BLaER1 treated with 17β-estradiol and CSF1 and Interleukin-3, amounts not matched to agents 10 nM and 100 nM (cell line): ENCODE data around the gene GPATCH4.
A peak's percentile ranks its signal among the peaks of the same experiment; 100 is the strongest.

Experiments
- H3K27ac ChIP-seq, 11 experiments: shearing (Covaris generic); formaldehyde crosslinking; 2 replicates each; pipeline ENCODE4 v1.8.1; 2022
- H3K27me3 ChIP-seq, 11 experiments: shearing (Covaris generic); formaldehyde crosslinking; 2 replicates each; pipeline ENCODE4 v1.8.1; 2022
- H3K36me3 ChIP-seq, 11 experiments: shearing (Covaris generic); formaldehyde crosslinking; 2 replicates each; pipeline ENCODE4 v1.8.1; 2022
- H3K4me1 ChIP-seq, 10 experiments: shearing (Covaris generic); formaldehyde crosslinking; 2 replicates each; pipeline ENCODE4 v1.8.1; 2022
- H3K4me2 ChIP-seq, 11 experiments: shearing (Covaris generic); formaldehyde crosslinking; 2 replicates each; pipeline ENCODE4 v1.8.1; 2022
- H3K4me3 ChIP-seq, 10 experiments: shearing (Covaris generic); formaldehyde crosslinking; 2 replicates each; pipeline ENCODE4 v1.8.1; 2022
- H3K9ac ChIP-seq, 11 experiments: shearing (Covaris generic); formaldehyde crosslinking; 2 replicates each; pipeline ENCODE4 v1.8.1; 2022
- H3K9me3 ChIP-seq, 11 experiments: shearing (Covaris generic); formaldehyde crosslinking; replicated peaks in 1 of 11; 2 replicates each; pipeline ENCODE4 v1.8.1; 2022
- H4K20me1 ChIP-seq, 11 experiments: shearing (Covaris generic); formaldehyde crosslinking; 2 replicates each; pipeline ENCODE4 v1.8.1; 2022
- Cebpa-rat ChIP-seq, 11 experiments: shearing (Covaris generic); IDR thresholded peaks; 2 replicates each; pipeline ENCODE4 v1.8.1; 2022

Gene GPATCH4

GRCh38 chr1:156571261-156571852 is 29.9 kb downstream of the GPATCH4 start:
- TF ChIP-seq Cebpa-rat (IDR thresholded peaks at IDR 0.05), result no peak
- Histone ChIP-seq H3K4me3 (peak overlapping the region; percentile 46 to 85 (median 72)), H3K36me3 (peaks cover 0 to 39% (median 31%) of the 10 kb centered on the region in 11 experiments; a peak in 19 of 22 replicates), H4K20me1 (no peaks in the 10 kb centered on the region), H3K4me1 (peaks cover 25 to 37% (median 31%) of the 10 kb centered on the region in 10 experiments), H3K27me3 (no peaks in the 10 kb centered on the region), H3K9me3 (no peaks in the 10 kb centered on the region), H3K4me2 (peak overlapping the region; percentile 89 to 99 (median 95)), H3K27ac (peak overlapping the region in 10 of 11 experiments; percentile 24 to 84 (median 70); a peak in 16 of 22 replicates), H3K9ac (peak overlapping the region; percentile 57 to 86 (median 79); a peak in 20 of 22 replicates)

GRCh38 chr1:156566436-156566835 is 34.8 kb downstream of the GPATCH4 start:
- Histone ChIP-seq H3K4me3 (no peak overlapping the region), H3K9me3 (peaks cover 0 to 5% (median 0%) of the 10 kb centered on the region in 11 experiments; a peak in 1 of 22 replicates), H4K20me1 (no peaks in the 10 kb centered on the region), H3K9ac (no peak overlapping the region), H3K36me3 (peaks cover 0 to 89% (median 80%) of the 10 kb centered on the region in 11 experiments; a peak in 21 of 22 replicates), H3K4me2 (peak overlapping the region in 1 of 11 experiments; percentile 43; a peak in 1 of 22 replicates), H3K27ac (no peak overlapping the region), H3K4me1 (peaks cover 10 to 31% (median 18%) of the 10 kb centered on the region in 10 experiments), H3K27me3 (no peaks in the 10 kb centered on the region)
- TF ChIP-seq Cebpa-rat (IDR thresholded peaks at IDR 0.05), result no peak

GRCh38 chr1:156565519-156565918 is 35.8 kb downstream of the GPATCH4 start:
- Histone ChIP-seq H3K9ac (no peak overlapping the region), H4K20me1 (no peaks in the 10 kb centered on the region), H3K27me3 (no peaks in the 10 kb centered on the region), H3K36me3 (peaks cover 0 to 97% (median 88%) of the 10 kb centered on the region in 11 experiments; a peak in 21 of 22 replicates), H3K4me2 (no peak overlapping the region; a peak in 1 of 22 replicates), H3K4me1 (peaks cover 1 to 31% (median 10%) of the 10 kb centered on the region in 10 experiments; a peak in 19 of 20 replicates), H3K27ac (no peak overlapping the region), H3K4me3 (no peak overlapping the region), H3K9me3 (peaks cover 0 to 5% (median 0%) of the 10 kb centered on the region in 11 experiments; a peak in 1 of 22 replicates)
- TF ChIP-seq Cebpa-rat (IDR thresholded peaks at IDR 0.05), result no peak

GRCh38 chr1:156560585-156561163 is 40.6 kb downstream of the GPATCH4 start:
- TF ChIP-seq Cebpa-rat (IDR thresholded peaks at IDR 0.05), result no peak
- Histone ChIP-seq H3K4me2 (peak overlapping the region in 5 of 11 experiments; percentile 1 to 50 (median 31); a peak in 6 of 22 replicates), H3K27ac (peak overlapping the region in 3 of 11 experiments; percentile 2 to 29 (median 12); a peak in 4 of 22 replicates), H3K9ac (no peak overlapping the region; a peak in 1 of 22 replicates), H3K27me3 (no peaks in the 10 kb centered on the region), H3K4me1 (peaks cover 20 to 39% (median 25%) of the 10 kb centered on the region in 10 experiments), H4K20me1 (no peaks in the 10 kb centered on the region), H3K4me3 (no peak overlapping the region), H3K9me3 (peaks cover 0 to 5% (median 0%) of the 10 kb centered on the region in 11 experiments; a peak in 1 of 22 replicates), H3K36me3 (peaks cover 0 to 80% (median 77%) of the 10 kb centered on the region in 11 experiments; a peak in 20 of 22 replicates)

- peak overlapping the region in 9 of 11 experiments; percentile 16 to 59 (median 32); a peak in 13 of 22 replicates for H3K4me2 ChIP-seq
- peaks cover 0 to 80% (median 76%) of the 10 kb centered on the region in 11 experiments; a peak in 20 of 22 replicates for H3K36me3 ChIP-seq
- peaks cover 0 to 5% (median 0%) of the 10 kb centered on the region in 11 experiments; a peak in 1 of 22 replicates for H3K9me3 ChIP-seq
- no peaks in the 10 kb centered on the region for H3K27me3 ChIP-seq
- H3K4me3 ChIP-seq, result no peak overlapping the region
- TF ChIP-seq Cebpa-rat (IDR thresholded peaks at IDR 0.05), result no peak
- H3K9ac ChIP-seq, result 0 out of 22 replicates have a peak overlapping the region, but pooled peaks of 2 of the 11 experiments have one; percentile 4 to 41
- peaks cover 26 to 44% (median 33%) of the 10 kb centered on the region in 10 experiments for H3K4me1 ChIP-seq
- no peaks in the 10 kb centered on the region for H4K20me1 ChIP-seq
- peak overlapping the region in 6 of 11 experiments; percentile 1 to 49 (median 40); a peak in 8 of 22 replicates for H3K27ac ChIP-seq
Measured at GRCh38 chr1:156559797-156560385, 41.4 kb downstream of the GPATCH4 start.

GRCh38 chr1:156559086-156559796 is 42.0 kb downstream of the GPATCH4 start:
- peak overlapping the region in 8 of 11 experiments; percentile 1 to 49 (median 37); a peak in 10 of 22 replicates for H3K27ac ChIP-seq
- peak overlapping the region in 2 of 11 experiments; percentile 4 to 41; a peak in 1 of 22 replicates for H3K9ac ChIP-seq
- peaks cover 32 to 50% (median 39%) of the 10 kb centered on the region in 10 experiments for H3K4me1 ChIP-seq
- no peaks in the 10 kb centered on the region for H3K27me3 ChIP-seq
- no peak overlapping the region for H3K4me3 ChIP-seq
- H3K4me2 ChIP-seq, result peak overlapping the region in 10 of 11 experiments; percentile 16 to 59 (median 35); a peak in 16 of 22 replicates
- peaks cover 0 to 5% (median 0%) of the 10 kb centered on the region in 11 experiments; a peak in 1 of 22 replicates for H3K9me3 ChIP-seq
- no peaks in the 10 kb centered on the region for H4K20me1 ChIP-seq
- TF ChIP-seq Cebpa-rat (IDR thresholded peaks at IDR 0.05), result no peak
- peaks cover 0 to 80% (median 74%) of the 10 kb centered on the region in 11 experiments; a peak in 20 of 22 replicates for H3K36me3 ChIP-seq

GRCh38 chr1:156556354-156556753 is 44.9 kb downstream of the GPATCH4 start:
- Histone ChIP-seq H3K36me3 (peaks cover 0 to 64% (median 58%) of the 10 kb centered on the region in 11 experiments; a peak in 18 of 22 replicates), H3K27ac (peak overlapping the region in 5 of 11 experiments; percentile 4 to 94 (median 93); a peak in 6 of 22 replicates), H4K20me1 (no peaks in the 10 kb centered on the region), H3K4me2 (peak overlapping the region in 10 of 11 experiments; percentile 3 to 87 (median 24); a peak in 11 of 22 replicates), H3K27me3 (no peaks in the 10 kb centered on the region), H3K4me1 (peaks cover 61 to 78% (median 68%) of the 10 kb centered on the region in 10 experiments), H3K4me3 (no peak overlapping the region), H3K9ac (peak overlapping the region in 1 of 11 experiments; percentile 16; a peak in 2 of 22 replicates), H3K9me3 (peaks cover 0 to 8% (median 0%) of the 10 kb centered on the region in 11 experiments; a peak in 2 of 22 replicates)
- TF ChIP-seq Cebpa-rat (IDR thresholded peaks at IDR 0.05), result no peak

- Histone ChIP-seq H3K4me3 (no peak overlapping the region), H3K27ac (peak overlapping the region in 9 of 11 experiments; percentile 17 to 95 (median 94); a peak in 10 of 22 replicates), H3K36me3 (peaks cover 0 to 64% (median 57%) of the 10 kb centered on the region in 11 experiments; a peak in 18 of 22 replicates), H3K27me3 (no peaks in the 10 kb centered on the region), H3K4me2 (peak overlapping the region in 10 of 11 experiments; percentile 3 to 87 (median 40); a peak in 9 of 22 replicates), H3K4me1 (peaks cover 67 to 79% (median 72%) of the 10 kb centered on the region in 10 experiments), H3K9me3 (peaks cover 0 to 8% (median 0%) of the 10 kb centered on the region in 11 experiments; a peak in 2 of 22 replicates), H3K9ac (peak overlapping the region in 1 of 11 experiments; percentile 16; a peak in 1 of 22 replicates), H4K20me1 (no peaks in the 10 kb centered on the region)
- no peak for TF ChIP-seq Cebpa-rat (IDR thresholded peaks at IDR 0.05)
Measured at GRCh38 chr1:156555715-156556114, 45.6 kb downstream of the GPATCH4 start.
